ENCODE measurements around the gene SDR9C7.

GRCh38 chr12:56900583-56900982 lies 33.6 kb downstream of the SDR9C7 start:
- no peak for TF ChIP-seq EZH2 (IDR thresholded peaks at IDR 0.05; ENCODE audit: low read length, unreplicated experiment)
- TF ChIP-seq CTCF (conservative IDR thresholded peaks at IDR 0.05; ENCODE audit: low read depth, low read length), result peak; percentile 31; the same call in 1 of the 2 replicates
